ENCODE measurements around the gene JAKMIP2. TPM values are rescaled to one million over a fixed set of nuclear protein-coding genes. Genes with fewer than 3 reads are reported as not detected.
A peak's percentile ranks its signal among the peaks of the same experiment; 100 is the strongest.

JAKMIP2 gene
- total RNA-seq, 6 experiments from 2014 or later = 0.07 to 0.56 (median 0.31) TPM

GRCh38 chr5:147737921-147738320, 44.6 kb downstream of the JAKMIP2 start:
- H3K36me3 ChIP-seq = no peaks in the 10 kb centered on the region
- no peak for TF ChIP-seq CTCF (IDR thresholded peaks at IDR 0.05)
- no peak for TF ChIP-seq POLR2A (IDR thresholded peaks at IDR 0.05)
- intact Hi-C loops (cut with DNase I) = no loop called here
- no peaks in the 10 kb centered on the region for H3K27me3 ChIP-seq
- no peak overlapping the region for H3K4me3 ChIP-seq
- DNase-seq = no peak
- WGBS (ENCODE audit: insufficient coverage, low coverage, low lambda C conversion rate, missing lambda C conversion rate) = 28% methylated on average over 3 of the region's 3 CpGs
- H3K4me1 ChIP-seq = peaks cover 0 to 19% (median 9%) of the 10 kb centered on the region in 4 donors
- peak; percentile 61 to 72 (median 70) for ATAC-seq
- H3K9me3 ChIP-seq = no peaks in the 10 kb centered on the region
- H3K27ac ChIP-seq = no peak overlapping the region

GRCh38 chr5:147735621-147736125, 46.9 kb downstream of the JAKMIP2 start:
- ATAC-seq (peak in 3 of 4 donors; percentile 13 to 52 (median 26)), DNase-seq (no peak)
- TF ChIP-seq POLR2A (IDR thresholded peaks at IDR 0.05) (no peak), CTCF (IDR thresholded peaks at IDR 0.05) (no peak)
- Histone ChIP-seq H3K36me3 (no peaks in the 10 kb centered on the region), H3K4me1 (peaks cover 0 to 19% (median 9%) of the 10 kb centered on the region in 4 donors), H3K4me3 (no peak overlapping the region), H3K9me3 (no peaks in the 10 kb centered on the region), H3K27ac (no peak overlapping the region), H3K27me3 (no peaks in the 10 kb centered on the region)
- intact Hi-C loops (cut with DNase I) = no loop called here

GRCh38 chr5:147734894-147735293, 47.6 kb downstream of the JAKMIP2 start:
- H3K36me3 ChIP-seq = no peaks in the 10 kb centered on the region
- peak; percentile 77 to 87 (median 84) for ATAC-seq
- H3K27ac ChIP-seq = peak overlapping the region in 1 of 3 donors; percentile 9
- H3K9me3 ChIP-seq = no peaks in the 10 kb centered on the region
- no peaks in the 10 kb centered on the region for H3K27me3 ChIP-seq
- H3K4me3 ChIP-seq = no peak overlapping the region
- H3K4me1 ChIP-seq = peaks cover 0 to 19% (median 9%) of the 10 kb centered on the region in 4 donors
- 32% methylated on average over 4 of the region's 4 CpGs for WGBS (ENCODE audit: insufficient coverage, low coverage, low lambda C conversion rate, missing lambda C conversion rate)
- intact Hi-C loops (cut with DNase I) = no loop called here
- TF ChIP-seq POLR2A (IDR thresholded peaks at IDR 0.05) (no peak), CTCF (IDR thresholded peaks at IDR 0.05) (no peak)
- DNase-seq = no peak

- intact Hi-C loops (cut with DNase I) = no loop called here
- no peak overlapping the region for H3K27ac ChIP-seq
- H3K4me3 ChIP-seq = no peak overlapping the region
- ATAC-seq (no peak), DNase-seq (no peak)
- 77% methylated on average over 1 of the region's 1 CpG for WGBS (ENCODE audit: insufficient coverage, low coverage, low lambda C conversion rate, missing lambda C conversion rate)
- H3K9me3 ChIP-seq = no peaks in the 10 kb centered on the region
- no peaks in the 10 kb centered on the region for H3K27me3 ChIP-seq
- H3K4me1 ChIP-seq = peaks cover 0 to 19% (median 7%) of the 10 kb centered on the region in 4 donors
- TF ChIP-seq POLR2A (IDR thresholded peaks at IDR 0.05) = no peak
- TF ChIP-seq CTCF (IDR thresholded peaks at IDR 0.05) = no peak
- no peaks in the 10 kb centered on the region for H3K36me3 ChIP-seq
These were observed 49.5 kb downstream of the JAKMIP2 start for GRCh38 chr5:147733075-147733474.
